Activated gamma-delta T cell (primary cell): ENCODE data around the gene LDLRAD4.

Source experiments
- DNase-seq: peaks from one replicate; lab custom pipeline; 2025; lab: John Stamatoyannopoulos, UW

The LDLRAD4 gene

GRCh38 chr18:13549880-13550232 lies 331.3 kb downstream of the LDLRAD4 start:
- DNase-seq: no peak

GRCh38 chr18:13550418-13551304 lies 332.1 kb downstream of the LDLRAD4 start:
- DNase-seq: no peak

- no peak for DNase-seq
Measured at GRCh38 chr18:13551305-13551603, 332.7 kb downstream of the LDLRAD4 start.

- DNase-seq: no peak
Measured at GRCh38 chr18:13551841-13552733, 333.5 kb downstream of the LDLRAD4 start.

GRCh38 chr18:13553449-13553848 lies 334.9 kb downstream of the LDLRAD4 start:
- no peak for DNase-seq

- no peak for DNase-seq
Measured at GRCh38 chr18:13555192-13555591, 336.6 kb downstream of the LDLRAD4 start.

GRCh38 chr18:13555865-13556264 lies 337.3 kb downstream of the LDLRAD4 start:
- DNase-seq: no peak

- no peak for DNase-seq
Measured at GRCh38 chr18:13556502-13556901, 337.9 kb downstream of the LDLRAD4 start.

GRCh38 chr18:13558124-13558523 lies 339.6 kb downstream of the LDLRAD4 start:
- no peak for DNase-seq

GRCh38 chr18:13558790-13559189 lies 340.2 kb downstream of the LDLRAD4 start:
- no peak for DNase-seq

GRCh38 chr18:13559754-13560153 lies 341.2 kb downstream of the LDLRAD4 start:
- no peak for DNase-seq

- DNase-seq: no peak
Measured at GRCh38 chr18:13560306-13560705, 341.7 kb downstream of the LDLRAD4 start.

- no peak for DNase-seq
Measured at GRCh38 chr18:13562494-13563029, 344.0 kb downstream of the LDLRAD4 start.

- no peak for DNase-seq
Measured at GRCh38 chr18:13563390-13563805, 344.8 kb downstream of the LDLRAD4 start.

GRCh38 chr18:13564579-13564978 lies 346.0 kb downstream of the LDLRAD4 start:
- no peak for DNase-seq

- no peak for DNase-seq
Measured at GRCh38 chr18:13565228-13565627, 346.7 kb downstream of the LDLRAD4 start.

GRCh38 chr18:13566941-13567746 lies 348.6 kb downstream of the LDLRAD4 start:
- no peak for DNase-seq

- DNase-seq: no peak
Measured at GRCh38 chr18:13568443-13569392, 350.2 kb downstream of the LDLRAD4 start.

- no peak for DNase-seq
Measured at GRCh38 chr18:13570216-13570615, 351.7 kb downstream of the LDLRAD4 start.

GRCh38 chr18:13570856-13571495 lies 352.4 kb downstream of the LDLRAD4 start:
- DNase-seq: no peak
